ENCODE data around the gene CNOT6.
"Not testable (repeated sequence)": the region's sequence is repeated elsewhere in the genome, so short reads cannot be mapped to it uniquely, and the experiment has no call there.

DNA sequence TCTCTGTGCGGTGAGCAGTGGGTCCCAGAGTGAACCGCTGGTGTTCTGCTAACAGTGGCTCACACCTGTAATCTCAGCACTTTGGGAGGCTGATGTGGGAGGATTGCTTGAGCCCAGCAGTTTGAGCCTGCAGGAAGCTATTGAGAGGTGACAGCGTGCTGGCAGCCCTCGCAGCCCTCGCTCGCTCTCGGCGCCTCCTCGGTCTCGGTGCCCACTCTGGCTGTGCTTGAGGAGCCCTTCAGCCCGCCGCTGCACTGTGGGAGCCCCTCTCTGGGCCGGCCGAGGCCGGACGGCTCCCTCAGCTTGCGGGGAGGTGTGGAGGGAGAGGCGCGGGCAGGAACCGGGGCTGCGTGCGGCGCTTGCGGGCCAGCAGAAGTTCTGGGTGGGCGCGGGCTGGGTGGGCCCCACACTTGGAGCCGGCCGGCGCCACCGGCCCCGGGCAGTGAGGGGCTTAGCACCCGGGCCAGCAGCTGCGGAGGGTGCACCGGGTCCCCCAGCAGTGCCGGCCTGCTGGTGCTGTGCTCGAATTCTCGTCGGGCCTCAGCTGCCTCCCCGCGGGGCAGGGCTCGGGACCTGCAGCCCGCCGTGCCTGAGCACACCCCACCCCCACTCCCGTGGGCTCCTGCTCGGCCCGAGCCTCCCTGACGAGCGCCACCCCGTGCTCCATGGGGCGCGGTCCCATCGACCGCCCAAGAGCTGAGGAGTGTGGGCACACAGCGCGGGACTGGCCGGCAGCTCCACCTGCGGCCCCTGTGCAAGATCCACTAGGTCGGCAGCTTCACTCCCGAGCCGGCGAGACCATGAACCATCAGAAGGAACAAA is 35.1 kb upstream of the CNOT6 start:
- TF ChIP-seq, protein P1, sequence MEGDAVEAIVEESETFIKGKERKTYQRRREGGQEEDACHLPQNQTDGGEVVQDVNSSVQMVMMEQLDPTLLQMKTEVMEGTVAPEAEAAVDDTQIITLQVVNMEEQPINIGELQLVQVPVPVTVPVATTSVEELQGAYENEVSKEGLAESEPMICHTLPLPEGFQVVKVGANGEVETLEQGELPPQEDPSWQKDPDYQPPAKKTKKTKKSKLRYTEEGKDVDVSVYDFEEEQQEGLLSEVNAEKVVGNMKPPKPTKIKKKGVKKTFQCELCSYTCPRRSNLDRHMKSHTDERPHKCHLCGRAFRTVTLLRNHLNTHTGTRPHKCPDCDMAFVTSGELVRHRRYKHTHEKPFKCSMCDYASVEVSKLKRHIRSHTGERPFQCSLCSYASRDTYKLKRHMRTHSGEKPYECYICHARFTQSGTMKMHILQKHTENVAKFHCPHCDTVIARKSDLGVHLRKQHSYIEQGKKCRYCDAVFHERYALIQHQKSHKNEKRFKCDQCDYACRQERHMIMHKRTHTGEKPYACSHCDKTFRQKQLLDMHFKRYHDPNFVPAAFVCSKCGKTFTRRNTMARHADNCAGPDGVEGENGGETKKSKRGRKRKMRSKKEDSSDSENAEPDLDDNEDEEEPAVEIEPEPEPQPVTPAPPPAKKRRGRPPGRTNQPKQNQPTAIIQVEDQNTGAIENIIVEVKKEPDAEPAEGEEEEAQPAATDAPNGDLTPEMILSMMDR (conservative IDR thresholded peaks at IDR 0.05 in 1 of 2, IDR thresholded peaks at IDR 0.05 in 1 of 2; ENCODE audit: low read depth in 1 of 2, low read length in 2 of 2) = not testable (repeated sequence)
- not testable (repeated sequence) for TF ChIP-seq EZH2 (IDR thresholded peaks at IDR 0.05; ENCODE audit: low read length, missing control alignments)

All from fibroblast of lung (primary cell).